Endodermal cell (in vitro differentiated cells): ENCODE data around the gene FOXA3. TPM values are rescaled to one million over a fixed set of nuclear protein-coding genes. Genes with fewer than 3 reads are reported as not detected.
A peak's percentile ranks its signal among the peaks of the same experiment; 100 is the strongest.

Source experiments
- DNase-seq: peaks from one replicate; pipeline ENCODE4 v3.0.0-alpha.2; 2017
- H3K27ac ChIP-seq: 2 replicates; pipeline ENCODE4 v1.5.1; 2013; ENCODE audit warnings: mild to moderate bottlenecking, low read depth, low read length, moderate library complexity
- H3K27me3 ChIP-seq: 2 replicates; pipeline ENCODE4 v1.6.1; 2013; ENCODE audit warnings: mild to moderate bottlenecking, low read length, moderate library complexity; ENCODE audit not compliant: insufficient read depth, control insufficient read depth, poor library complexity, severe bottlenecking
- H3K36me3 ChIP-seq: 2 replicates; pipeline ENCODE4 v1.7.0; 2013; ENCODE audit warnings: mild to moderate bottlenecking, low read length, moderate library complexity; ENCODE audit not compliant: control insufficient read depth, insufficient read depth
- H3K4me1 ChIP-seq: one replicate; pipeline ENCODE4 v1.7.0; 2013; ENCODE audit warnings: low read length; ENCODE audit not compliant: control insufficient read depth, insufficient read depth
- H3K4me3 ChIP-seq: 2 replicates; pipeline ENCODE4 v1.5.1; 2013; ENCODE audit warnings: mild to moderate bottlenecking, low read length, moderate library complexity
- H3K9ac ChIP-seq: 2 replicates; pipeline ENCODE4 v1.6.1; 2013; ENCODE audit warnings: mild to moderate bottlenecking, low read length, moderate library complexity; ENCODE audit not compliant: poor library complexity, severe bottlenecking; ENCODE audit errors: extremely low read depth
- H3K9me3 ChIP-seq: 2 replicates; pipeline ENCODE4 v1.6.1; 2013; ENCODE audit warnings: mild to moderate bottlenecking, low read length, moderate library complexity; ENCODE audit not compliant: control insufficient read depth
- H3K27ac Mint-ChIP-seq: 2 replicates; pipeline ENCODE4 v1.8.0; 2020; ENCODE audit warnings: mixed read lengths
- H3K27me3 Mint-ChIP-seq: 2 replicates; pipeline ENCODE4 v1.8.0; 2021; ENCODE audit warnings: mild to moderate bottlenecking, mixed read lengths; ENCODE audit not compliant: insufficient read depth
- H3K36me3 Mint-ChIP-seq: 2 replicates; pipeline ENCODE4 v1.8.0; 2020; ENCODE audit warnings: low read depth, mixed read lengths
- H3K4me1 Mint-ChIP-seq: 2 replicates; pipeline ENCODE4 v1.8.0; 2020; ENCODE audit warnings: mixed read lengths
- H3K4me3 Mint-ChIP-seq: 2 replicates; pipeline ENCODE4 v1.8.0; 2020; ENCODE audit warnings: mild to moderate bottlenecking, moderate library complexity, mixed read lengths
- H3K9me3 Mint-ChIP-seq: 2 replicates; pipeline ENCODE4 v1.8.0; 2020; ENCODE audit warnings: mild to moderate bottlenecking, mixed read lengths
- WGBS, 2 experiments: methylation state at CpG; one replicate each; pipeline versions ENCODE4 v1.1.5 to v1.1.7; 2013; ENCODE audit warnings: missing lambda C conversion rate in 2 of 2, mixed read lengths in 1 of 2; ENCODE audit not compliant: insufficient coverage in 1 of 2, insufficient read length in 1 of 2; 5-methylcytosine and 5-hydroxymethylcytosine counted together
- total RNA-seq, 2 donors: library from RNA; stranded (reverse); fragmentation: NEBNext Ultra II Directional in 1 of 2; extraction: Animal tissue kit (Norgen Biotek cat#: 25700) in 1 of 2; gene quantifications; 2 replicates in 1 of 2; 3 replicates in 1 of 2; pipeline ENCODE4 v1.2.1, GENCODE V29; 2021
- TF ChIP-seq, protein P1 (sequence below): fragments of 200-600 bp; sonication (generic); conservative IDR thresholded peaks from 2 replicates; pipeline ENCODE4 v1.5.0; 2021; ENCODE audit warnings: antibody characterized with exemption, mild to moderate bottlenecking

The FOXA3 gene
- total RNA-seq, 2 donors from 2014 or later: 54.2 to 58.1 TPM

DNA sequence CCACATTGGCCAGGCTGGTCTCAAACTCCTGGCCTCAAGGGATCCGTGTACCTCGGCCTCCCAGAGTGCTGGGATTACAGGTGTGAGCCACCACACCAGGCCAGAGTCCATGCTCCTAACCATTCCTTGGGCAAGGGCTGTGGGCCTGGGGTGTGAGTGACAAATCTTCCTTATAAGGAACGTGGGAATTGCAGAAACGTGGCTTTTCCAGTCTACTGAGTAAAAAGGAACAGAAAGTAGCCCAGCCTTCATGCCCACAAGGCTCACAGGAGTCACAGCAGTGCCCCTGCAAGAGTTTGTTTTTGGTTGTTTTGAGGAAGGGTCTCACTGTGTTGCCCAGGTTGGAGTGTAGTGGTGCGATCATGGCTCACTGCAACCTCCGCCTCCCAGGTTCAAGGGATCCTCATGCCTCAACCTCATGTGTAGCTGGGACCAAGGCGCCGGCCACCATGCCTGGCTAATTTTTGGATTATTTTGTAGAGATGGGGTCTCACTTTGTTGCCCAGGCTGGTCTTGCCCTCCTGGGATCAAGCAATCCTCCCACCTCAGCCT lies 33.2 kb downstream of the FOXA3 start:
- Mint-ChIP-seq H3K36me3 (peaks cover 44% of the 10 kb centered on the region), H3K9me3 (no peaks in the 10 kb centered on the region), H3K4me3 (no peak overlapping the region), H3K27ac (no peak overlapping the region), H3K4me1 (peaks cover 4% of the 10 kb centered on the region), H3K27me3 (peaks cover 11% of the 10 kb centered on the region)
- Histone ChIP-seq H3K4me1 (no peaks in the 10 kb centered on the region), H3K27me3 (no peaks in the 10 kb centered on the region), H3K36me3 (peaks cover 19% of the 10 kb centered on the region), H3K27ac (no peak overlapping the region), H3K9ac (no peak overlapping the region), H3K9me3 (no peaks in the 10 kb centered on the region), H3K4me3 (no peak overlapping the region)
- no peak for DNase-seq
- TF ChIP-seq, protein P1, sequence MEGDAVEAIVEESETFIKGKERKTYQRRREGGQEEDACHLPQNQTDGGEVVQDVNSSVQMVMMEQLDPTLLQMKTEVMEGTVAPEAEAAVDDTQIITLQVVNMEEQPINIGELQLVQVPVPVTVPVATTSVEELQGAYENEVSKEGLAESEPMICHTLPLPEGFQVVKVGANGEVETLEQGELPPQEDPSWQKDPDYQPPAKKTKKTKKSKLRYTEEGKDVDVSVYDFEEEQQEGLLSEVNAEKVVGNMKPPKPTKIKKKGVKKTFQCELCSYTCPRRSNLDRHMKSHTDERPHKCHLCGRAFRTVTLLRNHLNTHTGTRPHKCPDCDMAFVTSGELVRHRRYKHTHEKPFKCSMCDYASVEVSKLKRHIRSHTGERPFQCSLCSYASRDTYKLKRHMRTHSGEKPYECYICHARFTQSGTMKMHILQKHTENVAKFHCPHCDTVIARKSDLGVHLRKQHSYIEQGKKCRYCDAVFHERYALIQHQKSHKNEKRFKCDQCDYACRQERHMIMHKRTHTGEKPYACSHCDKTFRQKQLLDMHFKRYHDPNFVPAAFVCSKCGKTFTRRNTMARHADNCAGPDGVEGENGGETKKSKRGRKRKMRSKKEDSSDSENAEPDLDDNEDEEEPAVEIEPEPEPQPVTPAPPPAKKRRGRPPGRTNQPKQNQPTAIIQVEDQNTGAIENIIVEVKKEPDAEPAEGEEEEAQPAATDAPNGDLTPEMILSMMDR: no peak
- WGBS, 2 experiments: 93 to 100% methylated on average over 3 to 8 of the region's 8 CpGs

DNA sequence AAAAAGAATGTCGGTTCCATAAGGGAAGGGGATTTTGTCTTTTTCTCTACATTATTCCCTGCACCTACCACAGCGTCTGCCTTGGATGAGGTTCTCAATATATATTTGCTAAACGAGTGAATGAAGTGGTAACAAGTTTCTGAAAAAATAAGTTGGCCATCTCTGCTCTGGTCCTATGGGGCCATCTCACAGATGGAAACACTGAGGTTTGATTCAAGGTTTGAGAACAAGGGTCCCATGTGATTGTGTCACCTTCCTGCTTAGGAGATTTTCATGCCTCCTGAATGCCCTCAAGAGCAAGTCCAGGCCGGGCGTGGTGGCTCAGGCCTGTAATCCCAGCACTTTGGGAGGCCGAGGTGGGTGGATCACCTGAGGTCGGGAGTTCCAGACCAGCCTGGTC lies 35.1 kb downstream of the FOXA3 start:
- Histone ChIP-seq H3K36me3 (peaks cover 19% of the 10 kb centered on the region), H3K27ac (no peak overlapping the region), H3K4me1 (no peaks in the 10 kb centered on the region), H3K27me3 (no peaks in the 10 kb centered on the region), H3K9ac (no peak overlapping the region), H3K4me3 (no peak overlapping the region), H3K9me3 (no peaks in the 10 kb centered on the region)
- DNase-seq: no peak
- Mint-ChIP-seq H3K9me3 (no peaks in the 10 kb centered on the region), H3K4me1 (peaks cover 4% of the 10 kb centered on the region), H3K36me3 (peaks cover 38% of the 10 kb centered on the region), H3K27me3 (peaks cover 11% of the 10 kb centered on the region), H3K4me3 (no peak overlapping the region), H3K27ac (no peak overlapping the region)
- TF ChIP-seq, protein P1: no peak
- WGBS, 2 experiments: 96 to 100% methylated on average over 4 to 6 of the region's 7 CpGs

DNA sequence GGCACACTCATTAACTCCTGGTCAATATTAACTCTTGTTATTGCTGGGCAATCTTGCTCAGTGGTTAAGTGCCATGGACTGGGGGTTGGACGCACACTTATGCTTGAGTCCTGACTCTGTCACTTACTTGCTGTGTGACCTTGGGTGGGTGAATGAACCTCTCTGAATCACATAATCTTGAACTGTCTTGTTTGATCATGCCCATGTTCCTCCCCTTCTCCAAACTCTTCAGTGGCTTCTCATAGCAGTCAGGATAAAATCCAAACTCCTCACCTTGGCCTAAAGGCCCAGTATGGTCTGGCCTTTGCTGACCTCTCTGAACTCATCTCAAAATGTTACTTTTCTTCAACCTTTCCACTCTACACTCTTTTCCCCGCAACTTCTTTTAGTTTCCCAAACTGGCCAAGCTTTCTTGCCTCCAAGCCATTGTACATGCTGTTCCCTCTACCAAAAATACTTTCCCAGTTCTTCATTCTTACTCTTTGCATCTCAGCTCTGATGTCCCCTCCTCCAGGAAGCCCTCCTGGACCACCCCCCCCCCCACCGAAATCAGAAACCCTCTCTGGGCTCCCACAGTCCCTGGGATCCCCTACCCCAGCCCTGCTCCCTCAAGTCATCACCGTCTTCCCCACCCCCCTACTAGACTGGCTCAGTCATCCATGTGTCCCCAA lies 35.9 kb downstream of the FOXA3 start:
- peaks cover 4% of the 10 kb centered on the region for H3K4me1 Mint-ChIP-seq
- no peaks in the 10 kb centered on the region for H3K9me3 Mint-ChIP-seq
- Histone ChIP-seq H3K9me3 (no peaks in the 10 kb centered on the region), H3K4me3 (peak overlapping the region; percentile 95), H3K4me1 (no peaks in the 10 kb centered on the region), H3K27ac (no peak overlapping the region), H3K36me3 (peaks cover 19% of the 10 kb centered on the region), H3K27me3 (no peaks in the 10 kb centered on the region), H3K9ac (no peak overlapping the region)
- TF ChIP-seq, protein P1: no peak
- 95 to 100% methylated on average over 3 of the region's 4 CpGs for WGBS, 2 experiments
- H3K27ac Mint-ChIP-seq: no peak overlapping the region
- peaks cover 33% of the 10 kb centered on the region for H3K36me3 Mint-ChIP-seq
- H3K27me3 Mint-ChIP-seq: peaks cover 11% of the 10 kb centered on the region
- DNase-seq: no peak
- H3K4me3 Mint-ChIP-seq: no peak overlapping the region
